Endothelial cell of umbilical vein (primary cell): ENCODE results near the gene DGKG. TPM values are rescaled to one million over a fixed set of nuclear protein-coding genes. Genes with fewer than 3 reads are reported as not detected.

Experiments used
- BruUV-seq: library from RNA; stranded (reverse); fragments of 400-500 nt; replicated peaks from 2 replicates; lab custom pipeline; 2021; lab: Mats Ljungman, UMichigan
- CTCF ChIA-PET: fragments of 300-600, 350-600 bp; sonication (Branson Sonifier 250); formaldehyde crosslinking; loops from one replicate; lab custom pipeline; 2021; ENCODE audit warnings: antibody characterized with exemption, inconsistent platforms; lab: Charles Lee
- POLR2A ChIA-PET: fragments of 300-600, 350-600 bp; sonication (Branson Sonifier 250); formaldehyde crosslinking; loops from one replicate; lab custom pipeline; 2021; ENCODE audit warnings: antibody characterized with exemption, inconsistent platforms; lab: Charles Lee
- DNase-seq: peaks from one replicate; pipeline ENCODE4 v3.0.0-alpha.2; 2011; ENCODE audit warnings: low read depth, low spot score
- FAIRE-seq: peaks from 2 replicates; lab custom pipeline; 2011; peaks lifted over from hg19 to GRCh38; lab: Jason Lieb, UNC
- H2AFZ ChIP-seq: 2 replicates; pipeline ENCODE4 v1.6.0; 2012; ENCODE audit warnings: low read depth, low read length, control low read depth, inconsistent platforms
- H3K27ac ChIP-seq: 2 replicates; pipeline ENCODE4 v1.5.1; 2011; ENCODE audit warnings: low read depth, mild to moderate bottlenecking, control low read depth, low read length, moderate library complexity; ENCODE audit not compliant: insufficient read depth
- H3K27me3 ChIP-seq, 2 experiments: 2 replicates each; pipeline versions ENCODE4 v1.6.0 to v1.6.1; 2011; ENCODE audit warnings: low read length in 2 of 2, mixed read lengths in 1 of 2; ENCODE audit not compliant: control insufficient read depth in 2 of 2, insufficient read depth in 2 of 2
- H3K36me3 ChIP-seq, 2 experiments: 2 replicates in 1 of 2; 3 replicates in 1 of 2; pipeline ENCODE4 v1.5.1; 2011; ENCODE audit warnings: low read length in 2 of 2, mild to moderate bottlenecking in 1 of 2, moderate library complexity in 1 of 2; ENCODE audit not compliant: control insufficient read depth in 2 of 2, insufficient read depth in 2 of 2; ENCODE audit errors: extremely low read depth in 1 of 2
- H3K4me1 ChIP-seq: 3 replicates; pipeline ENCODE4 v1.5.1; 2011; ENCODE audit warnings: mild to moderate bottlenecking, low read length; ENCODE audit not compliant: control insufficient read depth, insufficient read depth; ENCODE audit errors: extremely low read depth
- H3K4me2 ChIP-seq: 2 replicates; pipeline ENCODE4 v1.6.1; 2011; ENCODE audit warnings: low read length, control low read depth, mixed read lengths; ENCODE audit not compliant: insufficient read depth
- H3K4me3 ChIP-seq, 3 experiments: fragments of 200-600 bp in 1 of 3; sonication (generic), shearing (Covaris generic) in 1 of 3; replicated peaks in 1 of 3; 2 replicates each; pipeline ENCODE4 v1.5.1; 2011 to 2016; ENCODE audit warnings: control low read depth in 3 of 3, low read length in 3 of 3, mild to moderate bottlenecking in 2 of 3, inconsistent platforms in 1 of 3, low read depth in 1 of 3, moderate library complexity in 1 of 3; ENCODE audit not compliant: insufficient read depth in 1 of 3
- H3K79me2 ChIP-seq: 2 replicates; pipeline ENCODE4 v1.6.0; 2012; ENCODE audit warnings: low read length, inconsistent platforms; ENCODE audit not compliant: control insufficient read depth, insufficient read depth
- H3K9ac ChIP-seq: replicated peaks from 2 replicates; pipeline ENCODE3; 2011; ENCODE audit warnings: low read length, control low read depth; ENCODE audit not compliant: insufficient read depth; ENCODE audit errors: extremely low read depth
- H3K9me1 ChIP-seq: replicated peaks from 3 replicates; pipeline ENCODE4 v1.6.0; 2011; ENCODE audit warnings: mild to moderate bottlenecking, low read length; ENCODE audit not compliant: control insufficient read depth, insufficient read depth; ENCODE audit errors: extremely low read depth
- H3K9me3 ChIP-seq: replicated peaks from 2 replicates; pipeline ENCODE4 v1.5.1; 2012; ENCODE audit warnings: low read length, inconsistent platforms; ENCODE audit not compliant: control insufficient read depth, insufficient read depth
- H4K20me1 ChIP-seq: replicated peaks from 2 replicates; pipeline ENCODE3; 2011; ENCODE audit warnings: mild to moderate bottlenecking, low read length; ENCODE audit not compliant: control insufficient read depth, insufficient read depth; ENCODE audit errors: extremely low read depth
- EZH2 ChIP-seq: IDR thresholded peaks from 2 replicates; pipeline ENCODE4 v1.6.1; 2012; ENCODE audit warnings: borderline replicate concordance, low read depth, mild to moderate bottlenecking, moderate library complexity, low read length, inconsistent platforms; ENCODE audit not compliant: severe bottlenecking
- FOS ChIP-seq: IDR thresholded peaks from 2 replicates; pipeline ENCODE4 v1.6.1; 2011; ENCODE audit warnings: mild to moderate bottlenecking, low read length, moderate library complexity, borderline replicate concordance; ENCODE audit not compliant: insufficient read depth
- GATA2 ChIP-seq: IDR thresholded peaks from 2 replicates; pipeline ENCODE4 v1.7.0; 2011; ENCODE audit warnings: low read depth, mild to moderate bottlenecking, moderate library complexity, mixed read lengths, low read length; ENCODE audit not compliant: insufficient read length, insufficient read depth
- JUN ChIP-seq: IDR thresholded peaks from 2 replicates; pipeline ENCODE4 v1.6.1; 2011; ENCODE audit warnings: borderline replicate concordance, low read depth; ENCODE audit not compliant: insufficient read length, insufficient read depth
- MYC ChIP-seq: IDR thresholded peaks from one replicate; pipeline ENCODE4 v1.6.1; 2011; ENCODE audit warnings: mild to moderate bottlenecking, low read depth, low read length
- POLR2A ChIP-seq: IDR thresholded peaks from 2 replicates; pipeline ENCODE4 v1.6.1; 2012; ENCODE audit warnings: low read depth, mild to moderate bottlenecking, control low read depth, low read length
- POLR2AphosphoS5 ChIP-seq: IDR thresholded peaks from 2 replicates; pipeline ENCODE4 v1.6.1; 2012; ENCODE audit warnings: low read depth, mild to moderate bottlenecking, control low read depth, low read length, moderate library complexity; ENCODE audit not compliant: insufficient read depth
- dilution Hi-C: fragments of 300-500 bp; cut with MboI; formaldehyde crosslinking; loops from one replicate; pipeline ENCODE4 v1.15.0; 2019; ENCODE audit warnings: low sequenced_read_pairs; ENCODE audit not compliant: extremely low pct_ligation_motif_present
- intact Hi-C: fragments of 100-400 bp; cut with micrococcal nuclease; formaldehyde crosslinking; loops from one replicate; pipeline ENCODE4 v1.10.0; 2022
- polyA plus RNA-seq, 4 experiments: library from polyadenylated mRNA; depleted of rRNA in 3 of 4; stranded (reverse) in 3 of 4; unstranded in 1 of 4; fragments of >200 nt; gene quantifications; 2 replicates each; pipeline versions ENCODE4 v1.2.1 to v1.2.3, GENCODE V29; 2011 to 2012; ENCODE audit warnings: missing spikeins in 1 of 4
- total RNA-seq: library from RNA; stranded (reverse); gene quantifications from 2 replicates; pipeline ENCODE4 v1.2.3, GENCODE V29; 2021
- TF ChIP-seq, protein P1 (sequence below), 2 donors: IDR thresholded peaks; 1 replicate in 1 of 2; 2 replicates in 1 of 2; pipeline ENCODE4 v1.5.1; 2011; ENCODE audit warnings: low read length in 2 of 2, mild to moderate bottlenecking in 2 of 2, moderate library complexity in 2 of 2, control low read depth in 1 of 2, inconsistent platforms in 1 of 2, low read depth in 1 of 2; ENCODE audit not compliant: insufficient read depth in 1 of 2; ENCODE audit errors: extremely low read depth in 1 of 2

The DGKG gene
- total and polyA plus RNA-seq, 2 donors (not counting 3 experiments of a cell fraction or from before 2014, with no cell fraction given), result not detected

DNA sequence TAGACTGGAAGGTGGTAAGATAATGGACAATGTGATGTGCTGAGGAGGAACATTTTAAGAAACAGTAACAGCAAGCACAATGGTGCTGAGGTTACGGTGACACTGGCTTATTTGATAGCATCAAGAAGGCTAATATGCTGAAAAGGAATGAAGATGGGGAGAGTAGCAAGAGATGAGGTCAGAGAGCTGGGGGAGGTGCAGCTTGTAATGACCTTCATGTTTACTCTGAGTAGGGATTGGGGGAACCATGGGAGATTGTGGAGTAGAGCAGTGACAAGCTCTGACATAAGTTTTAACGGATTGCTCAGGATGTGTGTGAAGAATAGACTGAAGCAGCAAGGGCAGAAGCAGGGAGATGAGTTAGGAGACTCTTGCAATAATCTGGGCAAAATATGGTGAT is 56.7 kb downstream of the DGKG start:
- Histone ChIP-seq H3K36me3 (no peaks in the 10 kb centered on the region), H3K4me3 (no peak overlapping the region), H3K4me2 (no peak overlapping the region), H3K79me2 (no peaks in the 10 kb centered on the region), H3K9me3 (no peaks in the 10 kb centered on the region), H3K9me1 (no peaks in the 10 kb centered on the region), H3K27me3 (peaks cover 0 to 3% of the 10 kb centered on the region in 2 experiments), H3K4me1 (no peaks in the 10 kb centered on the region), H3K27ac (no peak overlapping the region), H4K20me1 (no peaks in the 10 kb centered on the region), H3K9ac (no peak overlapping the region), H2AFZ (no peak overlapping the region)
- TF ChIP-seq FOS (no peak), JUN (no peak), POLR2AphosphoS5 (no peak), EZH2 (no peak), GATA2 (no peak), POLR2A (no peak), MYC (no peak)
- TF ChIP-seq, protein P1, sequence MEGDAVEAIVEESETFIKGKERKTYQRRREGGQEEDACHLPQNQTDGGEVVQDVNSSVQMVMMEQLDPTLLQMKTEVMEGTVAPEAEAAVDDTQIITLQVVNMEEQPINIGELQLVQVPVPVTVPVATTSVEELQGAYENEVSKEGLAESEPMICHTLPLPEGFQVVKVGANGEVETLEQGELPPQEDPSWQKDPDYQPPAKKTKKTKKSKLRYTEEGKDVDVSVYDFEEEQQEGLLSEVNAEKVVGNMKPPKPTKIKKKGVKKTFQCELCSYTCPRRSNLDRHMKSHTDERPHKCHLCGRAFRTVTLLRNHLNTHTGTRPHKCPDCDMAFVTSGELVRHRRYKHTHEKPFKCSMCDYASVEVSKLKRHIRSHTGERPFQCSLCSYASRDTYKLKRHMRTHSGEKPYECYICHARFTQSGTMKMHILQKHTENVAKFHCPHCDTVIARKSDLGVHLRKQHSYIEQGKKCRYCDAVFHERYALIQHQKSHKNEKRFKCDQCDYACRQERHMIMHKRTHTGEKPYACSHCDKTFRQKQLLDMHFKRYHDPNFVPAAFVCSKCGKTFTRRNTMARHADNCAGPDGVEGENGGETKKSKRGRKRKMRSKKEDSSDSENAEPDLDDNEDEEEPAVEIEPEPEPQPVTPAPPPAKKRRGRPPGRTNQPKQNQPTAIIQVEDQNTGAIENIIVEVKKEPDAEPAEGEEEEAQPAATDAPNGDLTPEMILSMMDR (IDR thresholded peaks at IDR 0.05; ENCODE audit: extremely low read depth in 1 of 2, insufficient read depth in 1 of 2, low read depth in 1 of 2, low read length in 2 of 2), result no peak
- no TSS peak for BruUV-seq
- no peak for DNase-seq
- POLR2A ChIA-PET, result no interaction called here
- CTCF ChIA-PET, result no interaction called here
- no peak for FAIRE-seq
- dilution Hi-C loops (no loop called here), intact Hi-C loops (no loop called here)
